GM19238 (cell line): ENCODE results near the gene RUNX1.
"Not testable (repeated sequence)": the region's sequence is repeated elsewhere in the genome, so short reads cannot be mapped to it uniquely, and the experiment has no call there.

Experiments
- DNase-seq: peaks from one replicate; pipeline ENCODE4 v3.0.0; 2011; ENCODE audit warnings: low spot score; ENCODE audit not compliant: insufficient read length

RUNX1 gene

DNA sequence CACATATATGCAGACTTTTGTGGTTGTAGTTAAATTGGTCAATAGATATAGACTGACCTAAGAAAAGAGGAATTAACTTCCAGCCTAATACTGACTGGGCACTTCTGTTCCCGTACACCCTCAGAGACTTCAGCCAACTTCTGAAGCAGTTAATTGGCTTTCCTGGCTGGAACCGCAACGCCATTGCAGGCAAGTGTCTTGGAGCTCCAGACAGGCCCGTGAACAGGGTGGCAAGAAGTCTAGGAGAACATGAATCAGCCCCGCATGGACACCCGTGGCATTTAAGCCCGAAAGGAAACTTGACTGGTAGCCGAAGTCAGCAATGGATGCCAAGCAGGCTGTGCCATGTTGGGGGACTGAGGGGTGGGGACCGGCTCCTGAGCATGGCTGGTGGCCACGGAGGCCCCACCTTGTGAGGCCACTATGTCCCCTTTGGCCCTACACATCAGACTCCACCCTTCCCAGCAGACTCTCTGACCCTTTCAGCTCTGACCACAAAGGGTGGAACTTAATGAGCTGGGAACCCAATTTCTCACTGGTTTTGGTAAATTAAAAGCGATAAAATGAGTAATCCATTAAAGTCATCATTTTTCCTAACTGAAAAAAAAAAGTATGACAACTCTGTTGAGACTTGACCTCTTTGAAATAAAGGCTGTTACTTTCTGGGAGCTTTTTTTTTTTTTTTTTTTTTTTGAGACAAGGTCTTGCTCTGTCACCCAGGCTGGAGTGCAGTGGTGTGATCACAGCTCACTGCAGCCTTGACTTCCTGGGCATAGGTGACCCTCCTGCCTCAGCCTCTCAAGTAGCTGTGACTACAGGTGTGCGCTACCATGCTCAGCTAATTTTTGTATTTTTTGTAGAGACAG, 54.1 kb downstream of the RUNX1 start:
- no peak for DNase-seq

DNA sequence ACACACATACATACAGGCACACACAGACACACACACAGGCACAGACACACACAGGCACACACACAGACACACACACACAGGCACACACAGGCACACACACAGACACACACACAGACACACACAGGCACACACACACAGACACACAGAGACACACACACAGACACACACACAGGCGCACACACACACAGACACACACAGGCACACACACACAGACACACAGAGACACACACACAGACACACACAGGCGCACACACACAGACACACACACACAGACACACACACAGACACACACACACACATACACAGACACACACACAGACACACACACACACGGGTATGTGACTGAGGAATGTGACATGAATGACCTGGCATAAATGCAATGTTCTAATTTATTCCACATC, 55.6 kb downstream of the RUNX1 start:
- not testable (repeated sequence) for DNase-seq

DNA sequence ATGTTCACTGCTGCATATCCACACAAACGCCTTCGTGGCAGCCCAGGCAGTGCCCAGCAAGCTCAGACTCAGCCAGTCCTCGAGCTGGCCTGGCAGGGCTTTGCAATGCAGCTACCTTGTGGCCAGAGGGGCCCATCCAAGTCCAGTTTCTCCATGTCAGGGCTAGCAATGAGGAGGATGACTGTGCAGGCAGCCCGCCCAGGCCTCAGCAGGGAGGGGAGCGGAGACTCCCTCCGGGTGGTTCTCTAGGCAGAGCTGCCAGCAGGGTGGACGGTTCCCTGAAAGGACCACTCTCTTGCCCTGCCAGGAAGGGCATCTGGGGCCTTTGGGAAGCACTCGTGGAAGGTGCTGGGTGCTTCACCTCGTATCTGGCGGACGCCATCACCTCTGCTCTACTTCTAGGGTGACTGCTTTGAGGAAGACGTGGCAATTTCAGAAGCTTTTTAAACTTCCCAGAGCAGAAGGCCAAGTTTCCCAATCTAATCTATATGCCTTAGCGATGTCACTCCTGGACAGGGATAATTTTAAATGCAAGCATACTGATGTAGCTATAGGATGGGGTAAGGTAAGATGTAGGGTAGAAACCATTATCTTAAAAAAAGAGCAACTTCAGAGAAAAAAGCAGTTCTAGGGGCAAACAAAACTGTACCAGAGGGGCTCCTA, 56.2 kb downstream of the RUNX1 start:
- DNase-seq: no peak

- no peak for DNase-seq
These were observed 56.9 kb downstream of the RUNX1 start for GRCh38 chr21:34992180-34992579.

DNA sequence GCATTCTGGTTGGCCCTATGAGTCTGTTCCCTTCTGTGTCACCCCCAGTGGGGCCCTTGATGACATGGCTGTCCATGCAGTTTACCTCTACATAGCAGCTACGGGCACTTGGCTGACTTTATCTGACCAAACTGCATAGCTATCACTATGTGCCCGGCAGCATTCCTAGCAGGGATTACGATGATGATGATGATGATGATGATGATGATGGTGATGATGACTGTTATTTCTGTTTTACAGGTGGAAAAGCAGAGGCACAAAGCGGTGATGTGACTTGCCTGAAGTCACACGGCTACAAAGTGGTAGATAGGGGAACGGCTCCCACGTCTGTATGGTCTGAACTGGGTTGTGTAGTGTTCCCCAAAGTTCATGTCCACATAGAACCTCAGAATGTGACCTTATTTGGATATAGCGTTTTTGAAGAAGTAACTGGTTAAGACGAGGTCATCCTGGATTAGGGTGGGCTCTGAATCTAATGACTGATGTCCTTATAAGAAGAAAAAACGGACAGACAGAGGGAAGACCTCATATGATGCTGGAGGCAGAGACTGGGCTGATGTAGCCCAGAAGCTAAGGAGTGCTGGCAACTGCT, 57.6 kb downstream of the RUNX1 start:
- DNase-seq: no peak

GRCh38 chr21:34990842-34991241, 58.3 kb downstream of the RUNX1 start:
- DNase-seq: no peak

DNA sequence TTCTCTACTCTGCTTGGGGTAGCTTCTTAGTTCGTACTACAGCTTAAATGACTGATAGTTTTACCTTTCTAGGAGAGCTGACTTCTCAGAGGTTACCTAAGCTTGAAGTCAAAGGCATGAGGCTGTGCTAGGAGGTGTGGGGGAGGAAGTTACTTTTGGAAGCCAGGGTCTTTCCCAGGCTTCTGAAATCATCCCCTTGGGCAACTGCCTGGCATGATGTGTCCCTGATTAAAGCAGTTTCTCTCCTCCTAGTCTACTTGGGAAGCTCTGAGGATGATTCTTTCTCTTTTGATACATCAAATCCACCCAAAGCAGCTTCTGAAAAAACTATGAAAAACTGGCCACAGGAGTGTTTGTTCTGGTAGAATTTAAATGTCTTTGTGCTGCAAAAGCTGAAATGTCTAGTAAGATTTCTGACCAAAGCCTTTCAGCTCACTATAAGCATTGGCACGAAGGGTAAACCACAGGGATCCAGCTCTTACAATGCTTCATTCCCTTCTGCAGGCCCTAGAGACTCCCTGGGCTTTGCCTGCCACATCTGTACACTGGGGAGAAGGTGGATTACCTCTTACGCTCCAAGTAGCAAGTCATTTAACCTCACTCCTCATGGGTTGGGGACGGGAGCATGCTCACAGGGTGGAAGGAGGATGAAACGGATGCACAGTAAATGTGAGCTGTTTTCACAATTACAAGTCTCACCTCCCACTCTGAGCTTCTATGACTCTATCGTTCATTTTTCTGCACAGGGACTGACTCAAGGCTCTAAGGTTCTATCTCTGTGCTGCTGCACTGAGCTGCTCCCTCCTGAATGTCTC, 59.6 kb downstream of the RUNX1 start:
- DNase-seq: no peak

- no peak for DNase-seq
These were observed 60.5 kb downstream of the RUNX1 start for GRCh38 chr21:34988625-34989024.

- no peak for DNase-seq
These were observed 61.0 kb downstream of the RUNX1 start for GRCh38 chr21:34988139-34988538.

DNA sequence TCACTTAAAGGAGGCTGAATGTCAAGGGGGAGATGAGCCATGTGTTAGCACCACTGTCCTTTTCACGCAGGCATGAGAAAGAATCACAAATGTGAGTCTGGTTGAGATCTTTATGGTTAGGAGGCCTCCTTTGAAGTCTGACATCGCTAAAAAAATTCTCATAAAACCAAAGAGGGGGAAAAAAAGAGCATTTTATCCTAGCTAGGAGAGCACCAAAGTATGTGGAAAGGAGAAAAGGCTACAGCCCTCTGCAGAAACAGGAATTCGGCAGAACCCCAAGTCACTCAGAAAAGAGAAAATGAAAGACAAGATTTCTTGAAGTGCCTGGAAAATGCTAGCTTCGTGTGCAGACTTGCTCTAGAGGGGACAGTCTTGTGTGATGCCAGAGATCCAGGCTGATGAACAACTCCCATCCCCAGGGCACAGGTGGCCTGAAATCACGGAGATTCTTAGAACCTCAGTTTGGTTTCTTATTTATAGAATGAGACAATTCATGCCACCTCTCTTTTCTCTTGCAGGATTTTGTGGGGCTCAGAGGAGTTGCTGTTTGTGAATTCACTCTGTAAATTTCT, 61.5 kb downstream of the RUNX1 start:
- DNase-seq: no peak

- peak; percentile 44 for DNase-seq
These were observed 62.3 kb downstream of the RUNX1 start for GRCh38 chr21:34986561-34987500.

GRCh38 chr21:34984356-34985058, 64.6 kb downstream of the RUNX1 start:
- no peak for DNase-seq

GRCh38 chr21:34983680-34984086, 65.4 kb downstream of the RUNX1 start:
- DNase-seq: no peak

DNA sequence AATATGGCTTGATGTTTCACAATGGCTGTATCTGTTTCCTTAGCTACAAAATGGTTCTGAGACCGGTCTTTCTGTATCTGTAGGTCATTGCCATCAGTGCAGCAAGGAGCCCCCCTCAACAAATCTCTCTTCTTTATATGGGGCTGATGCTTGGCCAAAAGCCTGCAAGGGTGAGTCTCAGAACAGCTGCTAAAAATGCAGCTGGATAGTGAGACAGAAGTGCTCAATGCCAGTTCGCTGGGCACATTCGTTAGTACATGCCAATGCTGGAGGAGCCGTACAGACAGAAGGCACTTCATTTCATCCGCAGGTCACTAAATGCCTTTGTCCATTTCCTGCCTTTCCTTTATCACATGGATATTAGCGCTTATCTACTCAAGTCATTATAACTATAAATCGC, 67.3 kb downstream of the RUNX1 start:
- no peak for DNase-seq

DNA sequence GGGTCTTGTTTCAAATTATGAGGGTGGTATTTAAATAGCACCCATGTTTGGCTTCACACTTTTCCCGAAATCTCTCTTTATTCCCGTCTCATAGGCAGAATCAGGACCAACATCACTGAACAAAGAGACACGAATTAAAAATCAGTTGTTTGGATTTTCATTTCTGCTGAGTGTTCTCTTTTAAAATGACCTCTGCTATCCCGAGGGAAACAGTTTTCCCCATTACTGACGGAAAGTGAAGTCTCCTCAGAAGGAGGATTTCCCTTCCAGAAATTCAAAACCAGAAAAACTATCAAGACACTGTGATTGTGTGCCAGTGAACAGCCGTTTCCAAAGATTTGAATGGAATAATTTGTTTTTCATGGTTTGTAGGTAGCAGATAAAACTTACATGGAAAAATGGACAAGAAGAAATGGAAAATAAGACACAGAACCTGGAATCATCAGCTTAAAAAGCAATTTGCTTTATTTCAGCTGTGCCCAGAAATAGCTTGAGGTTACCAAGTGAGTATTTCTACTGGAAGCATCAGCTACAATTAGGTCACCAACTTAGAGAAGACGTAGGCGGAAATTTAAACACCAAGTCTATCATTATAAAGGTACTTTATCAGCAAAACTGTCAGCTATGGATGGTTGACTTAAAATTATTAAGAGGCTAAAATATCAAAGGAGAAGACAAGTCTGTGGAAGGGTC, 68.5 kb downstream of the RUNX1 start:
- no peak for DNase-seq

- no peak for DNase-seq
These were observed 69.7 kb downstream of the RUNX1 start for GRCh38 chr21:34979383-34979782.

- no peak for DNase-seq
These were observed 71.8 kb downstream of the RUNX1 start for GRCh38 chr21:34977333-34977732.

GRCh38 chr21:34974162-34974981, 74.7 kb downstream of the RUNX1 start:
- peak; percentile 61 for DNase-seq
